Panc1 (cell line): ENCODE results near the gene PRUNE2.

Experiments used
- POLR2AphosphoS5 ChIP-seq: IDR thresholded peaks from 2 replicates; pipeline ENCODE4 v1.6.1; 2012; ENCODE audit warnings: mild to moderate bottlenecking, low read depth, low read length, moderate library complexity
- SIN3A ChIP-seq: IDR thresholded peaks from 2 replicates; pipeline ENCODE4 v1.6.1; 2012; ENCODE audit warnings: low read depth, mild to moderate bottlenecking, low read length, moderate library complexity, borderline replicate concordance; ENCODE audit not compliant: insufficient read depth
- TCF7L2 ChIP-seq: IDR thresholded peaks from 2 replicates; pipeline ENCODE4 v1.6.1; 2011; ENCODE audit warnings: mild to moderate bottlenecking, low read depth, low read length, inconsistent platforms
- TF ChIP-seq, protein P1 (sequence below): fragments of 450-650 bp; IDR thresholded peaks from 2 replicates; pipeline ENCODE4 v1.5.1; 2017; ENCODE audit warnings: mild to moderate bottlenecking
- TF ChIP-seq, protein P2 (sequence below), 2 experiments: IDR thresholded peaks; 2 replicates each; pipeline ENCODE4 v1.6.1; 2011 to 2012; ENCODE audit warnings: low read depth in 2 of 2, control low read depth in 1 of 2, low read length in 1 of 2, mild to moderate bottlenecking in 1 of 2, moderate library complexity in 1 of 2; ENCODE audit not compliant: insufficient read depth in 1 of 2

DNA sequence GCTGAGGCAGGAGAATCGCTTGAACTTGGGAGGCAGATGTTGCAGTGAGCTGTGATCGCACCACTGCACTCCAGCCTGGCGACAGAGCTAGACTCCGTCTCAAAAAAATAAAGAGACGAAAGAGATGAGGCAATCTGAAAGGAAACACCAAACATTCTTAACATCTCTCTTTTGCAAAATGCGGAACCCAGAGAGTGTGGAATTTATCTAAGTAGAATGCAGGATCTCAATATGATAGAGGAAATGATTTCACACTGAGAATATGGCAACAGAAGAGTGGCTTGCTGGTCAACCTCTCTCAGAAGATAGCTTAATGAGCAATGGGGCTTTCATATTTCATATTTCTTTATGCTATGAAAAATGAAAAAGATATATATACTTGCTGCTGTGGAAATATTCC is 175.1 kb downstream of the PRUNE2 start:
- TF ChIP-seq, protein P1, sequence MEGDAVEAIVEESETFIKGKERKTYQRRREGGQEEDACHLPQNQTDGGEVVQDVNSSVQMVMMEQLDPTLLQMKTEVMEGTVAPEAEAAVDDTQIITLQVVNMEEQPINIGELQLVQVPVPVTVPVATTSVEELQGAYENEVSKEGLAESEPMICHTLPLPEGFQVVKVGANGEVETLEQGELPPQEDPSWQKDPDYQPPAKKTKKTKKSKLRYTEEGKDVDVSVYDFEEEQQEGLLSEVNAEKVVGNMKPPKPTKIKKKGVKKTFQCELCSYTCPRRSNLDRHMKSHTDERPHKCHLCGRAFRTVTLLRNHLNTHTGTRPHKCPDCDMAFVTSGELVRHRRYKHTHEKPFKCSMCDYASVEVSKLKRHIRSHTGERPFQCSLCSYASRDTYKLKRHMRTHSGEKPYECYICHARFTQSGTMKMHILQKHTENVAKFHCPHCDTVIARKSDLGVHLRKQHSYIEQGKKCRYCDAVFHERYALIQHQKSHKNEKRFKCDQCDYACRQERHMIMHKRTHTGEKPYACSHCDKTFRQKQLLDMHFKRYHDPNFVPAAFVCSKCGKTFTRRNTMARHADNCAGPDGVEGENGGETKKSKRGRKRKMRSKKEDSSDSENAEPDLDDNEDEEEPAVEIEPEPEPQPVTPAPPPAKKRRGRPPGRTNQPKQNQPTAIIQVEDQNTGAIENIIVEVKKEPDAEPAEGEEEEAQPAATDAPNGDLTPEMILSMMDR, result no peak
- TF ChIP-seq POLR2AphosphoS5 (no peak), SIN3A (no peak), TCF7L2 (no peak)
- TF ChIP-seq, protein P2, sequence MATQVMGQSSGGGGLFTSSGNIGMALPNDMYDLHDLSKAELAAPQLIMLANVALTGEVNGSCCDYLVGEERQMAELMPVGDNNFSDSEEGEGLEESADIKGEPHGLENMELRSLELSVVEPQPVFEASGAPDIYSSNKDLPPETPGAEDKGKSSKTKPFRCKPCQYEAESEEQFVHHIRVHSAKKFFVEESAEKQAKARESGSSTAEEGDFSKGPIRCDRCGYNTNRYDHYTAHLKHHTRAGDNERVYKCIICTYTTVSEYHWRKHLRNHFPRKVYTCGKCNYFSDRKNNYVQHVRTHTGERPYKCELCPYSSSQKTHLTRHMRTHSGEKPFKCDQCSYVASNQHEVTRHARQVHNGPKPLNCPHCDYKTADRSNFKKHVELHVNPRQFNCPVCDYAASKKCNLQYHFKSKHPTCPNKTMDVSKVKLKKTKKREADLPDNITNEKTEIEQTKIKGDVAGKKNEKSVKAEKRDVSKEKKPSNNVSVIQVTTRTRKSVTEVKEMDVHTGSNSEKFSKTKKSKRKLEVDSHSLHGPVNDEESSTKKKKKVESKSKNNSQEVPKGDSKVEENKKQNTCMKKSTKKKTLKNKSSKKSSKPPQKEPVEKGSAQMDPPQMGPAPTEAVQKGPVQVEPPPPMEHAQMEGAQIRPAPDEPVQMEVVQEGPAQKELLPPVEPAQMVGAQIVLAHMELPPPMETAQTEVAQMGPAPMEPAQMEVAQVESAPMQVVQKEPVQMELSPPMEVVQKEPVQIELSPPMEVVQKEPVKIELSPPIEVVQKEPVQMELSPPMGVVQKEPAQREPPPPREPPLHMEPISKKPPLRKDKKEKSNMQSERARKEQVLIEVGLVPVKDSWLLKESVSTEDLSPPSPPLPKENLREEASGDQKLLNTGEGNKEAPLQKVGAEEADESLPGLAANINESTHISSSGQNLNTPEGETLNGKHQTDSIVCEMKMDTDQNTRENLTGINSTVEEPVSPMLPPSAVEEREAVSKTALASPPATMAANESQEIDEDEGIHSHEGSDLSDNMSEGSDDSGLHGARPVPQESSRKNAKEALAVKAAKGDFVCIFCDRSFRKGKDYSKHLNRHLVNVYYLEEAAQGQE (IDR thresholded peaks at IDR 0.05; ENCODE audit: insufficient read depth in 1 of 2, low read depth in 2 of 2, low read length in 1 of 2), result no peak
